PFSK-1 (cell line): ENCODE measurements around the gene HAND1.

ENCODE experiments used
- FOXP2 ChIP-seq: optimal IDR thresholded peaks from 2 replicates; pipeline ENCODE3; 2011; ENCODE audit warnings: borderline replicate concordance, control low read depth, inconsistent platforms; ENCODE audit not compliant: insufficient read depth; ENCODE audit errors: extremely low read length, extremely low read depth
- POLR2AphosphoS5 ChIP-seq: IDR thresholded peaks from 2 replicates; pipeline ENCODE4 v1.6.1; 2012; ENCODE audit warnings: low read depth, mild to moderate bottlenecking, control low read depth, low read length, moderate library complexity
- REST ChIP-seq, 2 experiments: IDR thresholded peaks; 2 replicates each; pipeline versions ENCODE4 v1.6.1 to v1.8.0; 2011 to 2012; ENCODE audit warnings: low read depth in 2 of 2, low read length in 2 of 2, control low read depth in 1 of 2, inconsistent platforms in 1 of 2, mild to moderate bottlenecking in 1 of 2, moderate library complexity in 1 of 2; ENCODE audit not compliant: insufficient read depth in 1 of 2
- SIN3A ChIP-seq: IDR thresholded peaks from 2 replicates; pipeline ENCODE4 v1.6.1; 2012; ENCODE audit warnings: mild to moderate bottlenecking, low read length, moderate library complexity, borderline replicate concordance; ENCODE audit not compliant: insufficient read depth
- TAF1 ChIP-seq: IDR thresholded peaks from 2 replicates; pipeline ENCODE4 v1.6.1; 2012; ENCODE audit warnings: low read length, control low read depth, borderline replicate concordance; ENCODE audit not compliant: insufficient read depth

GRCh38 chr5:154506049-154506715, 28.2 kb upstream of the HAND1 start:
- TF ChIP-seq REST (IDR thresholded peaks at IDR 0.05; ENCODE audit: insufficient read depth in 1 of 2, low read depth in 2 of 2, low read length in 2 of 2) (no peak), POLR2AphosphoS5 (no peak), TAF1 (no peak), SIN3A (no peak), FOXP2 (no peak)
